NOMO-1 (cell line): Measurements from ENCODE around the gene CACFD1.
A peak's percentile ranks its signal among the peaks of the same experiment; 100 is the strongest.

ENCODE experiments used
- DNase-seq, 2 experiments: peaks; one replicate each; lab custom pipeline; 2025; ENCODE audit not compliant: unreplicated experiment in 2 of 2; lab: John Stamatoyannopoulos, UW

CACFD1 gene

GRCh38 chr9:133463864-133464615, 4.3 kb downstream of the CACFD1 start:
- DNase-seq, result no peak

DNA sequence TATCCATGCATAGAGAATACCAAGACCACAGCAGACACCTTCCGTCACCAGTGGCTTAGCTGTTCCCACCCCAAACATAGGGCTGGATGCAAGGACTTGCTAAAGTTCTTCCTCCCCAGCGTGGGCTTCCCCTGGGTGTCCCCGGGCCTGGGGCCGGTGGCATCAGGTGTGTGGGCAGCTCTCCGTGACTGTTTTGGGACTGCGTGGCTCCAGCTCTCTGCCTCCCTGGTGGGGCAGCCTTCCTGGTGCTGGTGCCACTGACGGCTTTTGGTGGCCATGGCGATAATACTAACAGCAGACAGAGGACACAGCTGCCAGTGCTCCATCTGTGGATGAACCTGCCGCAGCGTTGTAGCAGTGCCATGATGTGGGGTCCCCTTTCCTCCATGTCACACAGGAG, 4.9 kb downstream of the CACFD1 start:
- DNase-seq, result no peak

DNA sequence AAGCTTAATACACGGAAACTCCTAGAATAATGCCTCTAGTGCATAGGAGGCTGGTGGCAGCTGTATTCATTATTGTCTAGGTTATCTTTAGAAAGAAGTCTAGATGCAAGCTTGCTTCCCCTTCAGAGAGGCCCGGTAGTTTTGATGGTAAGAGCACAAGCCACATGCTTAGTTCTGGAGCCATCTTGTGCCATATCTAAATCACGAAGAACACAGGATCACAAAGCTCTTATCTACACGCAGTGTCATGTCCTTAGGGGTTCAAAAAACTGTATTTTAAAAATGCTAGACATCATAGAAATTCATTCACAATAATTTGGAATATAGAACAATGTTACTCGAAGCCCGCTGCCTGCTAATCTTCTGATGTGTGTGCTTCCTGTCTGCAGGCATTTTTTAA, 6.2 kb downstream of the CACFD1 start:
- DNase-seq, result no peak

DNA sequence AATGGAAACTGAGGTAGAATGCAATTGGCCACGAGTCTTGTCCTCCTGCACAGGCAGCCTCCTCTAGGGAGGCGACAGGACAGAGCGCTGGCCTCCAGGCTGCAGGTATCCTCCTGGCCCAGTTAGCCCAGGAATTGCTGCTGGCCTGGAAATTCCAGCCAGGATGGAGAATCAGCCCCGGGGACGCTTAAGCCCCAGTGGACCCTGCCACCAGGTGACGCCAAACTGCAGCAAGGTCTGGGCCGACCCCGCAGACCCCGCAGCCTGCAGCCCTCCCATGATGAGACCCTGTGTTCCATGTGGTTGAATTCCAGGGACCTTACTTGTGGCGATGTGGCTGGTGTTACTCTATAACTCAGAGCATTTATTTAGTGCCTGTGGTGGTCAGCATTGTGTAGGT, 7.3 kb downstream of the CACFD1 start:
- DNase-seq, result no peak

DNA sequence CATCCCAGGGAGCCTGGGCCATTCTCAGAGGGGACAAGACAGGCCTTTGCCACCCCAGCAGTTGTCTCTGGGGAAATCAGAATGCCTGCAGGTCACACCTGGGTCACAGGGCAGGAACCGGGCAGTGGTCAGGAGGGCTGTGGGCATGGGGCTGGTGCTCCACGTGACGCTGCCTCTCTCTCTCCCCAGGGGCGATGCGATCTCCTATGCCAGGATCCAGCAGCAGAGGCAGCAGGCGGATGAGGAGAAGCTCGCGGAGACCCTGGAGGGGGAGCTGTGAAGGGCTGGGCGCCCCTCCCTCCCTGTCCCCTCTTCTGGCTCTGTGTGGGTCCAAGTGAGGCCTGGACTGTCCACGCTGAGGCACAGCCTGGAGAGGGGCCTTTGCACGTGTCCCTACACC, 8.6 kb downstream of the CACFD1 start:
- no peak for DNase-seq

DNA sequence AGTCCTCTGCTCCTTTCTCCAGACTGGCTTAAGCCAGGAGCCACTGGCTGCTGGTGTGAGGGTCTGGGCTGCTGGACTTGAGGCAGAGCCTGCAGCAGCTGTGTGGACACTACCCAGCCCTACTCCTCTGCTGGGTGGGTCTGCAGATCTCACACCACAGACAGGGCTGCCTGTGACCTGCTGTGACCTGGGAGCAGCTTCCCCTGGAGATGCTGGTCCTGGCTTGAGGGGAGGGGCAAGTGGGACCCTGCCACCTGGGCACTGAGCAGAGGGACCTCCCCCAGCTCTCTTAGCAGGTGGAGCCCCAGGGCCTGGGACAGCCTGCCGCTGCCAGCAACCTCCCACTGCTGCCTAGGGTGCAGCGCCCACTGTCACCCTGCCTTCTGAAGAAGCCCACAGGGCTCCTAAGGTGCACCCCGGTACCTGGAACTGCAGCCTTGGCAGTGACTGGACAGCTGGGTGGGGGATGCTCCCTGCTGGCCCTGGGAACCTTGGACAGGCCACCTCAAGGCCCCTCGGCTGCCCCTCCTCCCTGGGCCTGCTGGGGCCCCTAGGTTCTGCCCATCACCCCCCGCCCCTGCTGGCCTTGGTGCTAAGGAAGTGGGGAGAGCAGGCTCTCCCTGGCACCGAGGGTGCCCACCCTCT, 9.1 kb downstream of the CACFD1 start:
- DNase-seq, result no peak

- DNase-seq, result peak in 1 of 2 experiments; percentile 18
Observed at GRCh38 chr9:133470427-133470924, 10.7 kb downstream of the CACFD1 start.

GRCh38 chr9:133470988-133471387, 11.2 kb downstream of the CACFD1 start:
- DNase-seq, result no peak

DNA sequence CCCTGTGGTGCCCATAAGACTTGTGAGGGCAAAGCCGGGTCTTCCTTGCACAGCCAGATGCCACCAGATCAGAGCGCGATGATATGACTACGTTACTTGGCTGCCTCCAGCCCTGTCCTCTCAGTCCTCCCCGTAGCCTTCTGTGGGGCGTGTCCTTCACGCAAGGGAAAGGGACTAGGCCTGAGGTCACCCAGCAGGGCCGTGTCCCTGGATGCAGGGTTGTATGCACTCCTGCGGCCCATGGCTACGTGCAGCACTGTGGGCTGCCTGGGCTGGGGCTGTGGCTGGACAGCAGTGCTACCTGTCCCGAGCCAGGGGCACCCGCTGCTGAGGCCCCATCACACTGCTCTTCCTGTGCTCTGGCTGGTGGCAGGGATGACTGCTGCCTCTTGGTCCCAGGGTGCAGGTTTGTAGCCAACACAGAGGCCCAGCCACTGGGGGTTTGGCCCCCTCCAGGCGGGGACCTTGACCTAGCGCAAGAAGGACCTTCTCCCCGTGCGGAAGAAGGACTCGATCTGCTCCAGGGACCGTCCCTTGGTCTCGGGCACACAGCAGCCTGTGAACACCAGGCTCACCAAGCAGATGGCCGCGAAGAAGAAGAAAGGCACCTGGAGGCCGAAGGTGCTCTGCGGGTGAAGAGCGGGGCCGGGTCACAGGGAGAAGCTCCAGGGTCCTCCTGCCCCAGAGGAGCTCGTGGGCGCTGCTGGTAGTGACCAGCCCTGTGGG, 11.9 kb downstream of the CACFD1 start:
- no peak for DNase-seq

DNA sequence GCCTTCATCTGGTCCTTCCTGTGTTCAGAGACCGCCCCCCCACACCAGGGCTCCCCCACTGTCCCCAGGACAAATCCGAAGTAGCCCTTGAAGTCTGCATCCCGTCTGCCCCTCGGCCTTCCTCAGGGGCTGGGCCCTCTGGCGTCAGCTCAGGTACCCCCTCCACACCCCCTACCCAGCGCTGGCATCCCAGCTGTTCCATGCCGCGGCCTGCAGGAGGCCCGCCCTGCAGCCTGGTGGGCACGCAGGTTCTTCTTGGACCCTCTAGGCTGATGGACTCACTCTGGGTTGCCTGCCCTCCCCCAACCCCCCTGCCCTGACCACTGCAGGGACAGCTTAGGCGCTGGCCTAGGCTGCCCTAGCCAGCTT, 12.5 kb downstream of the CACFD1 start:
- DNase-seq, result no peak

- no peak for DNase-seq
Observed at GRCh38 chr9:133472753-133473378, 13.1 kb downstream of the CACFD1 start.

DNA sequence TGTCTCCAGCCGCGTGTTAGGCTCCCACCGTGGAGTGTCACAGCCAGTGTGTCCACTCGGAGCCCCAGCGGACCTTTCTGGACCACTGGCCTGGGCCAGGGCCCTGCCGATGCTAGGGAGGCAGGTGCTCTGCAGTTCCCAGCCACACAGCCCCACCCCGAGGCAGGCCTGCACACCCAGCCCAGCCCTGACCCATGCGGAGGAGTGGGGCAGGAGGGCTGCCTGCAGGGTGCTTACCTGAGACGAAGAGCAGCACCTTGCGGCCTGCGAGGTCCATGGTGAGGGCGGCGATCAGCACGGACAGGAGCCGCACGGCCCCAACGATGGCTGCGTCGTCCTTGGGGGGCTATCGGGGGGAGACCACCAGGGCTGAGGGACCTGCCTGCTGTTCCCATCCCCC, 14.0 kb downstream of the CACFD1 start:
- no peak for DNase-seq

DNA sequence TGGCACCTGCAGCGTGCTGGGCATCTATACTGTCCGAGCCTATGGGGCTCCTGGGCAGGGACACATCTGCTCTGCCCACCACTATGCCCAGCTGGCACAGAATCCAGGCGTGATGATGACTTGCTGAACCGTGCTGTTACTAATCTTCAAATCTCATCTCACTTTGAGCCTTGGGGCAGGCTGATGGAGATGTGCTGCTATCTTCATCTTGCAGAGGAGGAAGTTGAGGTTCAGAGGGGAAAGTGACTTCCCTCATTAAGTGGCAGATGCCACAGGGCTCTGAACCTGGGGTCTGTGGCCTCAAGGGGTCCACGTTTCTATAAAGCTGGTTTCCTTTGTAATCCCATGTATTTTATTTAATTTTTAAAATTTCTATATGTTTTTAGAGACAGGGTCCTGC, 14.4 kb downstream of the CACFD1 start:
- DNase-seq, result no peak

DNA sequence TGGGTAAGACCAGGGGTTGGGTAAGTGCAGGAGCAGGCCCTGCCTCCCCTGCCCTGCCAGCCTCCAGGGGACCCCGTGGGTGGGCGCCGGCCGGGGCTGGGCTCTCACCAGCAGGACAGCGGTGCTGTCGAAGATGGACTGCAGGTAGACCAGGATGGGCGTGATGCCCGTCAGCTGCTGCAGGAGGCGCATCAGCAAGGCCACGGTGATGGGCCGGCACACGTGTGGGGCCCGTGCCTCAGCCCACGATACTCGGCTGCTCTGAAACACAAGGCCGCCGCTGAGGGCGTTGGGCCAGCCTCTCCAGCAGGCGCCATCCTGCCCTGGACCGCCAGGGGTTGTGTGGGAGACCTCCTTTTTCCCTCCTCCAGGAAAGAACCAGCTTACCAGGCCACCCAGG, 15.1 kb downstream of the CACFD1 start:
- DNase-seq, result no peak

DNA sequence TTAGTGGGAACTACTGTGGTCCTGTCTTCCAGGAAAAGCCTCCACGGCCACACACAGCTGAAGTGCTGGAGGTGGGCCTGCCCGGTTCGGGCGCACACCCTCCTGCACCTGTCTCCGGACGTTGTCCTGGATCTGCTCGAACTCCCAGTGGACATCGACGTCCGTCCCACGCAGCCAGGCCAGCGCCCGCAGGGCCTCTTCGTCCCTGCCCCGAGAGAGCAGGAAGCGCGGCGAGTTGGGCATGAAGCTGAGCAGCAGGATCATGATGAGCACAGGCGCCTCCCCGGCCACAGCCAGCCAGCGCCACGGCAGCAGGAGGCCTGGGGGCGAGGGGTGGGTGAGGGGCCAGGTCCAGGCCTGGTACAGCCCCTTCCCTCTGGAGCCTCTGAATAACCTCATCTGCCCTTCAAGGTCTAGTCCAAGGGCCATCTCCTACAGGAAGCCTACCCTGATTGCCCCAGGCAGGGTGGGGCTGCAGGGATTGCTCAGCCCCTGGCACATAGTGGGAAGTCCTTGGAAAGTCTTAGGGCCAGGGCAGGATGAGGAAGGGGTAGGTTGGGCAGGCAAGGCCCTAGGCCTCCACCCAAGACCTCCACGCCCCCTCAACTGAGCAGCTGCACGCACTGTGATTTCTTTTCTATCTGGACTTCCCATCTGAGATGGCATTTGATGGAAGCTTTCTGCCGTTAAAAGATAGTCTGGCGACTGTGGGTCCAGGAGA, 15.7 kb downstream of the CACFD1 start:
- DNase-seq, result no peak

GRCh38 chr9:133476036-133476931, 16.5 kb downstream of the CACFD1 start:
- peak; percentile 16 to 44 for DNase-seq

GRCh38 chr9:133476941-133477340, 17.2 kb downstream of the CACFD1 start:
- DNase-seq, result no peak

DNA sequence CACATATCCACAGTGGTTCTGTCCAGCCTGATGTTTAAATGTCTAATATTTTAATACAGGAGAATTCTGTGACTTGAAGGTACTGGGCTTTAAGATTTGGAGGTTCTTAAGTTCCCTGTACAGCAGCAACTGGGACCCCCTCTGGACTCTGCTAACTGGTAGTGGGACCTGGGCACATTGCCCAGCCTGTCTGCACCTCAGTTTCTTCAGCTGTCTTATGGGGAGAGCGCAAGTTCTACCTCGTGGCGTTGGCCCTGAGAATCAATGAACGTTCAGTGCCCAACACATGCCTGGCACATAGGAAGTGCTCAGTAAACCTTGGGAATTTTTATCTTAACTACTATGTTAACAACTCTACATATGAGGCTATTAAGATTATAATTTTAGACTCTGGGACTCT, 17.7 kb downstream of the CACFD1 start:
- DNase-seq, result no peak

DNA sequence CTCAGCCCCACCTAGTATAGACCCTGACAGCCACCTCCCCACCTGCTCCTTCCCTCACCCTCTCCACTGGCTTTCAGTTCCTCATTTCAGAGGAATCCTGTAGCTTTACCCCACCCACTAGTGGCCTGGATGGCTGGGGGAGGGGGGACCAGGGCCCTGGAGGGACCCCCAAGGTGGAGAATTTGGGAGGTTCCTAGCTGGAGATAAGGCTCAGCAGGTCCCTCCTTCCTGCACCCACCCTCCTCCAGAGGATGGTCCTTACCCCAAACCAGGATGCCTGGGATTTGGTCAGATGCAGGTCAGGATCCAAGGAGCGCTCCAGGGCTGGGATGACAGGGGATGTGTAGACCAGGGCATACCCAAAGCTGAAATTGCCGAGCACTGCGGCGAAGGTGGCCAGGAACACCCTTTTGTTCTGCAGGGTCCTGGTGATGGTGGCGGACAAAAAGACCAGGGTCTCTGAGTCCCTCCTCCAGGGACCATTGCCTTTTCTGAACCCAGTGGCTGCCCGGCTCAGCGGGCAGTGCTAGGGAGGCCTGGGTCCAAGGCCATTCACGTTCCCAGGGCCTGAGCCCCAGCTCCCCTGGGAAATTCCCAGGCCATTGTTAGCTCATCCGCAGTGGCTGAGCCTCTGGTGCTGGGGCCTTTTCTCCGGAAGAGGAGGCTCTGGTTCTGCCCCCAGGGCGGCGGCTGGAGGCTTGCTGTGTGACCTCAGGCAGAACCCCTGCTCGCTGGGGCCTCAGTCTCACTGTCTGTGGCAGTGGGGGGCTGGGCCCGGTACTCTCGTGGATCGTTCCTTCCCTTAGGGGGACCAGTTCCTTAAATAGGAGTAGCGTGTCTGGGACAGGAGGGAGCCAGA, 18.4 kb downstream of the CACFD1 start:
- peak; percentile 44 to 62 for DNase-seq
